OCI-LY3 (cell line): ENCODE measurements around the gene VCAM1.
"Not testable (repeated sequence)": the region's sequence is repeated elsewhere in the genome, so short reads cannot be mapped to it uniquely, and the experiment has no call there.

Source experiments
- H2AFZ ChIP-seq: fragments of 200-600, 300-600 bp; shearing (Covaris generic); 2 replicates; pipeline ENCODE4 v1.6.0; 2014; ENCODE audit warnings: antibody characterized with exemption, low read depth, low read length
- H3K27ac ChIP-seq: fragments of 200-600, 300-600 bp; sonication (generic); 2 replicates; pipeline ENCODE4 v1.5.1; 2014; ENCODE audit warnings: mild to moderate bottlenecking, low read length, moderate library complexity, mixed read lengths
- H3K27me3 ChIP-seq: fragments of 200-600, 300-600 bp; sonication (generic); 2 replicates; pipeline ENCODE4 v1.6.1; 2014; ENCODE audit warnings: low read depth, low read length, mixed read lengths
- H3K36me3 ChIP-seq: fragments of 200-600, 300-600 bp; sonication (generic); replicated peaks from 2 replicates; pipeline ENCODE3; 2014; ENCODE audit warnings: low read depth, low read length, mixed read lengths
- H3K4me1 ChIP-seq: fragments of 300-600, 200-600 bp; sonication (generic); 2 replicates; pipeline ENCODE4 v1.6.1; 2014; ENCODE audit warnings: low read length, mixed read lengths
- H3K4me2 ChIP-seq: fragments of 200-600, 300-600 bp; sonication (generic); 2 replicates; pipeline ENCODE4 v1.6.1; 2014; ENCODE audit warnings: low read length, mixed read lengths
- H3K4me3 ChIP-seq: fragments of 300-600, 200-600 bp; sonication (generic); 2 replicates; pipeline ENCODE4 v1.5.1; 2014; ENCODE audit warnings: antibody characterized with exemption, mild to moderate bottlenecking, low read length, moderate library complexity
- H3K79me2 ChIP-seq: fragments of 300-600, 200-600 bp; shearing (Covaris generic); 2 replicates; pipeline ENCODE4 v1.6.1; 2014; ENCODE audit warnings: mild to moderate bottlenecking, low read length, mixed read lengths
- H3K9ac ChIP-seq: fragments of 300-600, 200-600 bp; shearing (Covaris generic); 2 replicates; pipeline ENCODE4 v1.6.0; 2014; ENCODE audit warnings: mild to moderate bottlenecking, low read length, moderate library complexity
- H3K9me3 ChIP-seq: fragments of 200-600, 300-600 bp; shearing (Covaris generic); 2 replicates; pipeline ENCODE4 v1.6.1; 2014; ENCODE audit warnings: low read length, mixed read lengths; ENCODE audit not compliant: insufficient read depth
- H4K20me1 ChIP-seq: fragments of 200-600, 300-600 bp; sonication (generic); 2 replicates; pipeline ENCODE4 v1.6.1; 2016; ENCODE audit warnings: low read length, mixed read lengths; ENCODE audit not compliant: insufficient read depth
- CTCF ChIP-seq: fragments of 200-600, 300-600 bp; sonication (generic); IDR thresholded peaks from 2 replicates; pipeline ENCODE4 v1.5.1; 2014; ENCODE audit warnings: antibody characterized with exemption, low read length, low read depth
- EZH2phosphoT487 ChIP-seq: fragments of 200-600 bp; shearing (Covaris generic); IDR thresholded peaks from 2 replicates; pipeline ENCODE4 v1.6.1; 2018; ENCODE audit warnings: antibody characterized with exemption, mixed run types, low read depth

VCAM1 gene

GRCh38 chr1:100710906-100711682 is 8.4 kb upstream of the VCAM1 start:
- Histone ChIP-seq H3K4me3 (no peak overlapping the region), H3K9me3 (no peaks in the 10 kb centered on the region), H3K9ac (no peak overlapping the region), H4K20me1 (no peaks in the 10 kb centered on the region), H3K79me2 (no peaks in the 10 kb centered on the region), H3K36me3 (no peaks in the 10 kb centered on the region), H3K27ac (no peak overlapping the region), H3K4me1 (no peaks in the 10 kb centered on the region), H3K27me3 (no peaks in the 10 kb centered on the region), H3K4me2 (no peak overlapping the region), H2AFZ (no peak overlapping the region)
- TF ChIP-seq EZH2phosphoT487 (no peak), CTCF (no peak)

- H3K9ac ChIP-seq, H3K79me2 ChIP-seq, H3K9me3 ChIP-seq, H3K4me2 ChIP-seq, H3K4me3 ChIP-seq, H2AFZ ChIP-seq, H3K36me3 ChIP-seq, H3K4me1 ChIP-seq, H3K27ac ChIP-seq, H3K27me3 ChIP-seq, H4K20me1 ChIP-seq: not testable (repeated sequence)
These were observed 6.5 kb upstream of the VCAM1 start for GRCh38 chr1:100713027-100713426.

- Histone ChIP-seq H3K4me2 (no peak overlapping the region), H3K27ac (no peak overlapping the region), H4K20me1 (no peaks in the 10 kb centered on the region), H3K9ac (no peak overlapping the region), H3K36me3 (no peaks in the 10 kb centered on the region), H3K4me3 (no peak overlapping the region), H2AFZ (no peak overlapping the region), H3K9me3 (no peaks in the 10 kb centered on the region), H3K79me2 (no peaks in the 10 kb centered on the region), H3K27me3 (no peaks in the 10 kb centered on the region), H3K4me1 (peaks cover 5% of the 10 kb centered on the region)
- no peak for TF ChIP-seq CTCF
- TF ChIP-seq EZH2phosphoT487, result no peak
These were observed 5.9 kb upstream of the VCAM1 start for GRCh38 chr1:100713626-100714025.

GRCh38 chr1:100714599-100714998 is 4.9 kb upstream of the VCAM1 start:
- H3K27ac ChIP-seq, result no peak overlapping the region
- H3K4me3 ChIP-seq, result no peak overlapping the region
- no peaks in the 10 kb centered on the region for H4K20me1 ChIP-seq
- no peak overlapping the region for H3K4me2 ChIP-seq
- peaks cover 15% of the 10 kb centered on the region for H3K4me1 ChIP-seq
- no peak for TF ChIP-seq CTCF
- no peak for TF ChIP-seq EZH2phosphoT487
- H3K9ac ChIP-seq, result no peak overlapping the region
- H3K27me3 ChIP-seq, result no peaks in the 10 kb centered on the region
- H2AFZ ChIP-seq, result no peak overlapping the region
- H3K36me3 ChIP-seq, result no peaks in the 10 kb centered on the region
- H3K79me2 ChIP-seq, result no peaks in the 10 kb centered on the region
- no peaks in the 10 kb centered on the region for H3K9me3 ChIP-seq
